Caco-2 (cell line): ENCODE data around the gene PLA2G2F. TPM values are rescaled to one million over a fixed set of nuclear protein-coding genes. Genes with fewer than 3 reads are reported as not detected.

Experiments
- BruUV-seq: library from RNA; stranded (reverse); fragments of 400-500 nt; replicated peaks from 2 replicates; lab custom pipeline; 2021; lab: Mats Ljungman, UMichigan
- CTCF ChIA-PET: fragments of 300-600 bp; sonication (Branson Sonifier 250); formaldehyde crosslinking; loops from one replicate; lab custom pipeline; 2022; ENCODE audit warnings: antibody characterized with exemption; lab: Charles Lee
- POLR2A ChIA-PET: fragments of 300-600 bp; sonication (Branson Sonifier 250); formaldehyde crosslinking; loops from one replicate; lab custom pipeline; 2022; ENCODE audit warnings: antibody characterized with exemption; lab: Charles Lee
- DNase-seq, 2 experiments: peaks; one replicate each; pipeline versions ENCODE4 v3.0.0 to v3.0.0-alpha.2; 2020 to 2022
- H3K27me3 ChIP-seq: replicated peaks from 2 replicates; pipeline ENCODE4 v1.6.0; 2011; ENCODE audit warnings: low read length; ENCODE audit not compliant: control insufficient read depth, insufficient read depth
- H3K36me3 ChIP-seq: 2 replicates; pipeline ENCODE4 v1.5.1; 2011; ENCODE audit warnings: low read length; ENCODE audit not compliant: control insufficient read depth, insufficient read depth
- H3K4me1 ChIP-seq: fragments of 250-450 bp; sonication (Bioruptor Pico); 2 replicates; pipeline ENCODE4 v1.5.1; 2020; ENCODE audit warnings: mild to moderate bottlenecking
- H3K4me3 ChIP-seq: 2 replicates; pipeline ENCODE4 v1.5.1; 2011; ENCODE audit warnings: low read depth, mild to moderate bottlenecking, control low read depth, low read length
- H3K9me3 ChIP-seq: fragments of 250-450 bp; sonication (Bioruptor Pico); 2 replicates; pipeline ENCODE4 v1.5.1; 2020; ENCODE audit warnings: mild to moderate bottlenecking, moderate library complexity
- H3K27ac Mint-ChIP-seq: one replicate; pipeline ENCODE4 v1.8.0; 2022; ENCODE audit warnings: mixed read lengths; ENCODE audit not compliant: unreplicated experiment
- H3K27me3 Mint-ChIP-seq: one replicate; pipeline ENCODE4 v1.8.0; 2022; ENCODE audit warnings: mixed read lengths; ENCODE audit not compliant: insufficient read depth, unreplicated experiment
- H3K36me3 Mint-ChIP-seq: one replicate; pipeline ENCODE4 v1.8.0; 2022; ENCODE audit warnings: mild to moderate bottlenecking, mixed read lengths; ENCODE audit not compliant: insufficient read depth, unreplicated experiment
- H3K4me1 Mint-ChIP-seq: one replicate; pipeline ENCODE4 v1.8.0; 2022; ENCODE audit warnings: low read depth, mixed read lengths; ENCODE audit not compliant: unreplicated experiment
- H3K4me3 Mint-ChIP-seq: one replicate; pipeline ENCODE4 v1.8.0; 2022; ENCODE audit warnings: mild to moderate bottlenecking, moderate library complexity, mixed read lengths; ENCODE audit not compliant: unreplicated experiment
- H3K9me3 Mint-ChIP-seq: one replicate; pipeline ENCODE4 v1.8.0; 2022; ENCODE audit warnings: mixed read lengths; ENCODE audit not compliant: unreplicated experiment
- CTCF ChIP-seq, 2 experiments: fragments of 200-600 bp in 1 of 2; IDR thresholded peaks; 1 replicate in 1 of 2; 2 replicates in 1 of 2; pipeline versions ENCODE4 v1.5.1 to v1.8.0; 2011 to 2022; ENCODE audit warnings: antibody characterized with exemption in 1 of 2, control low read depth in 1 of 2, inconsistent platforms in 1 of 2, low read depth in 1 of 2, low read length in 1 of 2, mild to moderate bottlenecking in 1 of 2, moderate library complexity in 1 of 2; ENCODE audit not compliant: insufficient read depth in 1 of 2, severe bottlenecking in 1 of 2, unreplicated experiment in 1 of 2
- intact Hi-C: fragments of 100-400 bp; cut with micrococcal nuclease; formaldehyde crosslinking; loops from one replicate; pipeline ENCODE4 v1.10.0; 2022; ENCODE audit not compliant: unreplicated experiment
- total RNA-seq: library from RNA; stranded (reverse); gene quantifications from 2 replicates; pipeline ENCODE4 v1.2.3, GENCODE V29; 2022

PLA2G2F gene
- total RNA-seq, 1 experiment from 2014 or later, result not detected

DNA sequence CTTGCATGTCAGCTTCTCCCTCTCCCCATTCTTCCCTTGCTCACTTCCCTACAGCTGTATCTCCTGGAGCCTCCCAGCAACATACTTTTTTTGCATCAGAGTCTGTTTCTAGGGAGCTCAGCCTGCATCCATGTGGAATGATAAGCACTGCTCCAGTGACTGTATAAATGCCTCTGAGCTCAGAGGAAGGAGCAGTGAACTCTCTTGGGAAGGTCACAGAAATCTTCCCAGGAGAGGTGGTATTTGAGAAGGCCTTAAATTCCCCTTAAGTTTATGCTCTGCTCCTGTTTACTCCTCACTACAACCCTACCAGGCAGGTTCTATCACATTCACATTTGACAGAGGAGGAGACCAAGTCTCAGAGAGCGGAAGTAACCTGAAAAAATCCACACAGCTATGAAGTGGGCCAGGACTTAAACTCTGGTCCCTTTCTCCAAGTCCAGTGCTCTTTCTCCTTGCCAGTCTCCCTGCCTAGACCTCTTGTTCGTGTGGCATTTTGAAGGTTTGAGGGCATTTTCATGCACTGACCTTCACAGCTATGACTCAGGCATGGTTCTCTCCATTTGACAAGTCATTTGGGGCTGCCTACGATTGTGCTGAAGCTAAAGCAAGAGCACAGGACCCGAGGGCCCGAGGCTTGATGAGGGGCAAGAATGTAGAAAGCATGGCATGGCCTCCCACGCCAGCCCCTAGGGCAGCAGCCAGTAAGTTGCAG lies 41.2 kb downstream of the PLA2G2F start:
- peaks cover 12% of the 10 kb centered on the region for H3K27me3 Mint-ChIP-seq
- Histone ChIP-seq H3K36me3 (no peaks in the 10 kb centered on the region), H3K4me3 (no peak overlapping the region), H3K9me3 (no peaks in the 10 kb centered on the region), H3K4me1 (no peaks in the 10 kb centered on the region), H3K27me3 (no peaks in the 10 kb centered on the region)
- H3K4me3 Mint-ChIP-seq, result no peak overlapping the region
- no TSS peak for BruUV-seq
- POLR2A ChIA-PET, result no interaction called here
- intact Hi-C loops, result no loop called here
- H3K36me3 Mint-ChIP-seq, result no peaks in the 10 kb centered on the region
- no peaks in the 10 kb centered on the region for H3K4me1 Mint-ChIP-seq
- CTCF ChIA-PET, result no interaction called here
- H3K27ac Mint-ChIP-seq, result no peak overlapping the region
- H3K9me3 Mint-ChIP-seq, result peaks cover 11% of the 10 kb centered on the region
- DNase-seq, result no peak
- no peak for TF ChIP-seq CTCF (IDR thresholded peaks at IDR 0.05; ENCODE audit: insufficient read depth in 1 of 2, low read depth in 1 of 2, low read length in 1 of 2, severe bottlenecking in 1 of 2, unreplicated experiment in 1 of 2)

GRCh38 chr1:20180844-20181207 lies 41.7 kb downstream of the PLA2G2F start:
- Histone ChIP-seq H3K4me1 (no peaks in the 10 kb centered on the region), H3K27me3 (no peaks in the 10 kb centered on the region), H3K9me3 (no peaks in the 10 kb centered on the region), H3K36me3 (no peaks in the 10 kb centered on the region), H3K4me3 (no peak overlapping the region)
- Mint-ChIP-seq H3K9me3 (peaks cover 11% of the 10 kb centered on the region), H3K4me3 (no peak overlapping the region), H3K27me3 (peaks cover 12% of the 10 kb centered on the region), H3K27ac (no peak overlapping the region), H3K4me1 (no peaks in the 10 kb centered on the region), H3K36me3 (no peaks in the 10 kb centered on the region)
- BruUV-seq, result no TSS peak
- intact Hi-C loops, result no loop called here
- CTCF ChIA-PET, result no interaction called here
- DNase-seq, result no peak
- TF ChIP-seq CTCF (IDR thresholded peaks at IDR 0.05; ENCODE audit: insufficient read depth in 1 of 2, low read depth in 1 of 2, low read length in 1 of 2, severe bottlenecking in 1 of 2, unreplicated experiment in 1 of 2), result no peak
- POLR2A ChIA-PET, result no interaction called here

DNA sequence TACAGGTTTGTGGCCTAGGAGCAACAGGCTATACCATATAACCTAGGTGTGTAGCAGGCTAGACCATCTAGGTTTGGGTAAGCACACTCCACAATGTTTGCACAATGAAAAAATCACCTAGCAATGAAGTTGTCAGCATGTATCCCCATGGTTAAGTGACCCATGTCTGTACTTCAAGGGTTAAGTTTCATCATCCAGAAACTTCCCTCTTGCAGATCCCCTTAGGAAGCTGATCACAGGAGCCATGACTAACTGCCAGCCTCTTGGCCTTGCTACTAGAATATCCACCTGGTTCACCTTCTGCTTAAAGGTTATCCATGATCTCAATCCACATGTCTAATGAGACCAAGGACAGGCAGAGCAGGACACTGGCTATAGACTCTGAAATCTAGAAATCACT lies 43.3 kb downstream of the PLA2G2F start:
- H3K36me3 ChIP-seq, result no peaks in the 10 kb centered on the region
- no peak for TF ChIP-seq CTCF (IDR thresholded peaks at IDR 0.05; ENCODE audit: insufficient read depth in 1 of 2, low read depth in 1 of 2, low read length in 1 of 2, severe bottlenecking in 1 of 2, unreplicated experiment in 1 of 2)
- Mint-ChIP-seq H3K27me3 (peaks cover 5% of the 10 kb centered on the region), H3K36me3 (no peaks in the 10 kb centered on the region), H3K4me1 (no peaks in the 10 kb centered on the region), H3K27ac (no peak overlapping the region), H3K9me3 (peaks cover 11% of the 10 kb centered on the region), H3K4me3 (no peak overlapping the region)
- CTCF ChIA-PET, result no interaction called here
- POLR2A ChIA-PET, result no interaction called here
- no peaks in the 10 kb centered on the region for H3K9me3 ChIP-seq
- no peak overlapping the region for H3K4me3 ChIP-seq
- no peaks in the 10 kb centered on the region for H3K27me3 ChIP-seq
- DNase-seq, result no peak
- no TSS peak for BruUV-seq
- H3K4me1 ChIP-seq, result no peaks in the 10 kb centered on the region
- intact Hi-C loops, result no loop called here
